ENCODE measurements around the gene NPHP3. TPM values are rescaled to one million over a fixed set of nuclear protein-coding genes. Genes with fewer than 3 reads are reported as not detected.

The NPHP3 gene
- total and polyA plus RNA-seq, 8 donors: 20.6 to 110 (median 87.7) TPM

DNA sequence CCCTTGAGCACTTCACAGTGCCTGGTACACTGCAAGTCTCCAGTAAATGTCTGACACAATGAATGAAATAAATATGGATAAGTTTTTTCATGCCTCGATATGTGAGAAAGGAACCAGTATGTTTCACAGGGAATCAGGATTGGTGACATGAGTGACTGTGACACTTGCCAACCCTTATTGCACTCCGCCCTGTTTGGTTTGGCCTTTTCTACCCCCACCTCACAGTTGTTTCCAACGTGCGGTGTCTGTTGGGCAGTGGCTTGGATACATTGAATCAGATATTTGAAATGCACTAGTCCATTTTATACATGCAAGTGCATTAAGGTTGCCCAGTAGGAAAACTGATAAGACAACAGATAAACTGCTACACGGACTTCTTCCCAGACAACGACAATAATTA lies 2.0 kb downstream of the NPHP3 start:
- TF ChIP-seq, protein P1, sequence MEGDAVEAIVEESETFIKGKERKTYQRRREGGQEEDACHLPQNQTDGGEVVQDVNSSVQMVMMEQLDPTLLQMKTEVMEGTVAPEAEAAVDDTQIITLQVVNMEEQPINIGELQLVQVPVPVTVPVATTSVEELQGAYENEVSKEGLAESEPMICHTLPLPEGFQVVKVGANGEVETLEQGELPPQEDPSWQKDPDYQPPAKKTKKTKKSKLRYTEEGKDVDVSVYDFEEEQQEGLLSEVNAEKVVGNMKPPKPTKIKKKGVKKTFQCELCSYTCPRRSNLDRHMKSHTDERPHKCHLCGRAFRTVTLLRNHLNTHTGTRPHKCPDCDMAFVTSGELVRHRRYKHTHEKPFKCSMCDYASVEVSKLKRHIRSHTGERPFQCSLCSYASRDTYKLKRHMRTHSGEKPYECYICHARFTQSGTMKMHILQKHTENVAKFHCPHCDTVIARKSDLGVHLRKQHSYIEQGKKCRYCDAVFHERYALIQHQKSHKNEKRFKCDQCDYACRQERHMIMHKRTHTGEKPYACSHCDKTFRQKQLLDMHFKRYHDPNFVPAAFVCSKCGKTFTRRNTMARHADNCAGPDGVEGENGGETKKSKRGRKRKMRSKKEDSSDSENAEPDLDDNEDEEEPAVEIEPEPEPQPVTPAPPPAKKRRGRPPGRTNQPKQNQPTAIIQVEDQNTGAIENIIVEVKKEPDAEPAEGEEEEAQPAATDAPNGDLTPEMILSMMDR (IDR thresholded peaks at IDR 0.05): no peak
- no peaks in the 10 kb centered on the region for H3K9me3 ChIP-seq

GRCh38 chr3:132716372-132716771 lies 5.8 kb downstream of the NPHP3 start:
- peaks cover 13 to 25% of the 10 kb centered on the region in 2 donors for H3K4me1 ChIP-seq
- no peaks in the 10 kb centered on the region for H3K9me3 ChIP-seq
- ATAC-seq (no peak), DNase-seq (no peak)
- H3K27ac ChIP-seq: no peak overlapping the region
- no peaks in the 10 kb centered on the region for H3K27me3 ChIP-seq
- no peak overlapping the region for H3K4me3 ChIP-seq
- H3K36me3 ChIP-seq: peaks cover 0 to 57% of the 10 kb centered on the region in 2 donors
- TF ChIP-seq, protein P1 (IDR thresholded peaks at IDR 0.05): no peak
- intact Hi-C loops (cut with DNase I): no loop called here

More for the DNA sequence above, 2.0 kb downstream of the NPHP3 start:
- peak overlapping the region; percentile 1 to 89 for H3K4me3 ChIP-seq
- DNase-seq (no peak), ATAC-seq (no peak)
- no peak overlapping the region for H3K27ac ChIP-seq
- H3K27me3 ChIP-seq: no peaks in the 10 kb centered on the region
- peaks cover 13 to 35% of the 10 kb centered on the region in 2 donors for H3K4me1 ChIP-seq
- intact Hi-C loops (cut with DNase I): no loop called here
- H3K36me3 ChIP-seq: peaks cover 0 to 34% of the 10 kb centered on the region in 2 donors

DNA sequence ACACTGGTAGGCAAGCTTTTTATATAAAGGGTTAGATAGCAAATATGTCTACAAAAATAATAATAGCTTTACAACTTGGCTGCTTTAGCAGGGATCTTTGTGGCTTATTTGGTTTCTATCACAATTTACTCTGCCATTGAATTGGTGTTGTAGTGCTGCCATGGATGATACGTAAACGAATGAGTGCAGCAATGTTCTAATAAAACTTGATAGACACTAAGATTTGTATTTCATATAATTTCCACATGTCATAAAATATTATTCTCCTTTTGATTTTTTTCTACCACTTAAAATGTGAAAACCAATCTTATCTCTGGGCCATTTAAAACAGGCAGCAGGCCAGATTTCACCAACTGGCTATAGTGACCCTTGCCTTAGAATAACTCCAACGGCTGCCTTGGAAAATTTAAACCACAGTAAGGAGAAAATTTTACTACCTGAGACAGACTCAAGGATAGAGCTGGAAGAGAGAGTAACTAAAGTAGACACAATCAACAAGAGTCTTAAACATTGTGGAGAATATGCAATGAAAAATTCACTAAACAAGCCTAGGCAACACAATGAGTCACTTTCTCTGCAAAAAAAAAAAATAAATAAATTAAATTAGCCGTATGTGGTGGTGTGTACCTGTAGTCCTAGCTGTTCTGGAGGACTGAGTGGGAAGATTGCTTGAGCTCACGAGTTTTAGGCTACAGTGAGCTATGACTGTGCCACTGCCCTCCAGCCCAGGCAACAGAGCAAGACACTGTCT lies 8.1 kb downstream of the NPHP3 start:
- Histone ChIP-seq H3K9me3 (no peaks in the 10 kb centered on the region), H3K27me3 (no peaks in the 10 kb centered on the region), H3K4me3 (no peak overlapping the region), H3K4me1 (peaks cover 0 to 4% of the 10 kb centered on the region in 2 donors), H3K36me3 (peaks cover 0 to 74% of the 10 kb centered on the region in 2 donors), H3K27ac (no peak overlapping the region)
- TF ChIP-seq, protein P1 (IDR thresholded peaks at IDR 0.05): no peak
- ATAC-seq (no peak), DNase-seq (no peak)
- intact Hi-C loops (cut with DNase I): no loop called here

DNA sequence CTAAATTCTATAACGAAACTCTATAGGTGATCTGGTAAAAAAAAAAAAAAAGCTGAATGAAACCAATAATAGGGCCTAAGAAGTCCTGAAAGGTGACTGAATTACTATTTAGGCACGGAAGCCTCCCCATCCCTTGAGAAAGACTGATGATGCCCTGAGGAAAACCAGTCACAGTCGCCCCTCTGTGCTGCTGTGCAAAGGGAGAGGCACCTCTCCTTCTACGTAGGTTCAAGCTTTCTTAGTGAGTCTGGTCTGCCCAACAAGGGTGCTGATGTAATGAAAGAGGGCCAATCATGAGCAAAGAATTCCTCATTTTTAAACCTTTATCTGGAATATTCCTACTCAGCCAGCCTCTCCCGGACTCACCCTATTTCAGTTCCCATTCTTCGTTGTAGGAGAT lies 11.9 kb downstream of the NPHP3 start:
- peaks cover 0 to 72% of the 10 kb centered on the region in 2 donors for H3K36me3 ChIP-seq
- TF ChIP-seq, protein P1 (IDR thresholded peaks at IDR 0.05): no peak
- no peak overlapping the region for H3K27ac ChIP-seq
- DNase-seq (no peak), ATAC-seq (no peak)
- no peak overlapping the region for H3K4me3 ChIP-seq
- intact Hi-C loops (cut with DNase I): no loop called here
- no peaks in the 10 kb centered on the region for H3K4me1 ChIP-seq
- H3K9me3 ChIP-seq: no peaks in the 10 kb centered on the region
- no peaks in the 10 kb centered on the region for H3K27me3 ChIP-seq

DNA sequence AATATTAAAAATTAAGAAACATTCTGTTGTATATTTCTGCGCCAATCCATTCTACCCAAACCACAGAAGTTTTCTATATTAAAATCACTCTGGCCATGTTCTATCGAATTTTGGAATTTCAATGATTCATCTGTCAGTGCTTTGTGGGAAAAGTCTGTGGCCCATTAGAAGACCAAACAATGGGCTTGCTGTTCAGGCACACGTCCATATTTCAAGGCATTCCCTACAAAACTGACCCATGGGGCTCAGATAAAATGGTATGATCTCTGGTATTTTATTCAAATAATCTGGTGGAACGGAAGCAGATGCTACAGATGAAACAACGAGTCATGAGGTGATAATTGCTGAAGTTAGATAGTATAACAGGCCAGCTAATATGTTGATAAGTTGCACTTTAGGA lies 12.4 kb downstream of the NPHP3 start:
- DNase-seq (no peak), ATAC-seq (no peak)
- no peaks in the 10 kb centered on the region for H3K9me3 ChIP-seq
- no peaks in the 10 kb centered on the region for H3K27me3 ChIP-seq
- no peaks in the 10 kb centered on the region for H3K4me1 ChIP-seq
- no peak overlapping the region for H3K27ac ChIP-seq
- TF ChIP-seq, protein P1 (IDR thresholded peaks at IDR 0.05): no peak
- H3K36me3 ChIP-seq: peaks cover 0 to 75% of the 10 kb centered on the region in 2 donors
- intact Hi-C loops (cut with DNase I): no loop called here
- H3K4me3 ChIP-seq: no peak overlapping the region

Data from left lung (tissue), 10 donors.